GM19395 (cell line): Measurements from ENCODE around the gene ADK.
"Not testable (repeated sequence)": the region's sequence is repeated elsewhere in the genome, so short reads cannot be mapped to it uniquely, and the experiment has no call there.

Experiments used
- ATAC-seq: cut with Tn5 transposase; IDR thresholded peaks from one replicate; pipeline ENCODE4 v1.9.1; 2021; ENCODE audit warnings: mild to moderate bottlenecking, moderate library complexity; ENCODE audit not compliant: unreplicated experiment

ADK gene

DNA sequence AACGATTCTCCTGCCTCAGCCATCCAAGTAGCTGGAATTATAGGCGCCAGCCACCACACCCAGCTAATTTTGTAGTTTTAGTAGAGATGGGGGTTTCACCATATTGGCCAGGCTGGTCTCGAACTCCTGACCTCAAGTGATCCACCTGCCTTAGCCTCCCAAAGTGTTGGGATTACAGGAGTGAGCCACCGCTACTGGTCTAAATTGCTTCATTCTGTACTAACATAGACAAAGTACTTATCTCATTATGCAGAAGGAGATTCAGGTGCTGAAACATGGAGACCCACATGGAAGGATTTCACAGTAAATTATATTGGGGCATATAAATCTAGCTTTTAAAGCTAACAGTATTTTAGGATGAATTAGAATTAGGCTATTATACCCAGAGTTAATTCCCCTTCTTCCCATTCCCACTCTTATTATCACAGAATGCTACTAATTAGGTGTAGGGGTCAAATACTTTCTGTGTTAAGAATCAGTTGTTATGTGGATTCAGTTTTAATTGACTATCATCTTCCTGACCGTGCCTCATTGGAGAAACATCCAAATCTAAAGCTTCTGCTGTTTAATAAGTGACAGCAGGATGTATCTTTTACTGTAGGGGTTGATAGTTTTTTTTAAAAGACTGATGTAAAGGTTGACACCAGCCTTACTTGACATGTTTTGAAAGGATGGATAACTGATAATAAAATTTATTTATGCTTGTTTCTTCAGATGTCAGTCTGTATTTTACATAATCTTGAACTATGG, 27.2 kb downstream of the ADK start:
- no peak for ATAC-seq

DNA sequence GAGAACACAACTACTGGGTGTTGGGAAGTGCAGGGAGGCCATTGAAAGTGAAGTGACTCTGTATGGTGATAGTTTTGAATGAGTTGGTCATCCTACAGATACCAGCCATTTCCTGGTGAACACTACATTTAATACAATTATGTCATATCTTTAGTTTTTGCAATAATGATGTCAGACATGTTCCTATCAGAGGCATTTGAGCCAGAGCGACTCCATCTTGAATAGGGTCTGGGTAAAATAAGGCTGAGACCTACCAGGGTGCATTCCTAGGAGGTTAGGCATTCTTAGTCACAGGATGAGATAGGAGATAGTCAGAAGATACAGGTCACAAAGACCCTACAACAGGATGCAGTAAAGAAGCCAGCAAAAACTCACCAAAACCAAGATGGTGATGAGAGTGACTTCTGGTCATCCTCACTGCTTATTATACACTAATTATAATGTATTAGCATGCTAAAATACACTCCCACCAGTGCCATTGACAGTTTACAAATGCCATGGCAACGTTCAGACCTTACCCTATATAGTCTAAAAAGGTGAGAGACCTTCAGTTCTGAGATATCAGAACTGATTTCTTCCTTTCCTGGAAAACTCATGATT, 28.2 kb downstream of the ADK start:
- no peak for ATAC-seq

- ATAC-seq, result no peak
These were observed 35.7 kb downstream of the ADK start for GRCh38 chr10:74186678-74187077.

DNA sequence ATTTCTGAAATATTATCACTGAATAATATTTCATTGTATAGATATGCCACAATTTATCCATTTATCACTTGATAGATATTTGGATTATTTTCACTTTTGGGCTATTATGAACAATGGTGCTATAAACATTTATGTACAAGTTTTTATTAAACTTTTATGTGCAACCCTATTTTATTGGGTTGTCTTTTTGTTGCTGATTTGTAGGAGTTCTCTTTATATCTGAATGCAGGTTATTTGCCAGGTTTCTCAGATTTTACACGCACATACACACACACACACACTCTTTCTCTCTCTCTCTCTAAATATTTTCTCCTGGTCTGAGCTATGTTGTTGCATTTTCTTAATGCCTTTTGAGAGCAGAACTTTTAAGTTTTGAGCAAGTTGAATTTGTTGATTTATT, 36.2 kb downstream of the ADK start:
- no peak for ATAC-seq

DNA sequence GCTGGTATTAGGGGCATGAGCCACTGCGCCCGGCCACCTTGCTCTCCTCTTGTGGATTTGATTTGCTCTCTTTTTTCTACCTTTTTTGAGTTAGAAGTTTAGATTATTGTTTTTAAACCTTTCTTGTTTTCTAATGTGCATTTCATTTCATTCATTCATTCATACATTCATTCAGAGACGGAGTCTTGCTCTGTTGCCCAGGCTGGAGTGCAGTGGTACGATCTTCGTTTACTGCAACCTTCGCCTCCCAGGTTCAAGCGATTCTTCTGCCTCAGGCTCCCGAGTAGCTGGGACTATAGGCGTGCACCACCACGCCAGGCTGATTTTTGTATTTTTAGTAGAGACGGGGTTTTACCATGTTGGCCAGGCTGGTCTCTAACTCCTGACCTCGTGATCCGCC, 37.6 kb downstream of the ADK start:
- not testable (repeated sequence) for ATAC-seq

- peak; percentile 89 for ATAC-seq
These were observed 39.0 kb downstream of the ADK start for GRCh38 chr10:74189999-74190421.

DNA sequence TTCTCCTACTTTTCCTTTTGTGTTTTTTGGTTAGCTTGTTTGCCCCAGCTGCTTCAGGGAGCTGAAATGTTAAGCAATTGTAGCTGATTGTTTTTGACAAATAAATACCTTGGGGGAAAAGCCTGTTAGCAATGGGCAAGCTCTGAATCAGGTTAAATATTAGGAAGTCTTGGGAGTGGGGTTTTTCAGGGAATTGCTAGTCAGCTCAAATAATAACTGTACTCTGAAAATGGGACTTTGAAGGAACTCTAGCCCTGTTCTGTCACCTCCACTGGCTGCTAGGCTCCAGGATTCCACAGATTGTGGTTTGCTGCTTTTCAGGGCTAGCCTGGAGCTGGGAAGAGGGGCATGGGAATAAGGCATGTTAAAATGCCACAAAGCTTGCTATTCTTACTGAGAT, 39.5 kb downstream of the ADK start:
- no peak for ATAC-seq

GRCh38 chr10:74194545-74194944, 43.5 kb downstream of the ADK start:
- ATAC-seq, result no peak

DNA sequence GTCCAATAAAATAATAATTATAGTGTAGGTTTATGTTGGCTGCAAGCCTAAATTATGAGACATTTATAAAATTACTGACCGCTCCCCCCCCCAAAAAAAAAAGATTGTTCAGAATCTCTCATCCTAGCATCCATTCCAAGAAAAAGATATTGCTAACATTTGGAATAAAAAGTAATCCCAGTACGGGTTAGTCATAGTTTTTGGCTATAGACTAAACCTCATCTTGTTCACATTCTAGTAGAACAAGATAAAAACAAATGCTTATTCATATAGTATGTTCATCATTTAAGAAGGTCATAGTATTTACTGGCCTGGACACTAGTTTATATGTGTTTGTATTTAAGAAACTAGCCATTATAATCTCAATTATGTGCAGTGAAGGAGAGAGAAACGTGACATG, 44.0 kb downstream of the ADK start:
- no peak for ATAC-seq

DNA sequence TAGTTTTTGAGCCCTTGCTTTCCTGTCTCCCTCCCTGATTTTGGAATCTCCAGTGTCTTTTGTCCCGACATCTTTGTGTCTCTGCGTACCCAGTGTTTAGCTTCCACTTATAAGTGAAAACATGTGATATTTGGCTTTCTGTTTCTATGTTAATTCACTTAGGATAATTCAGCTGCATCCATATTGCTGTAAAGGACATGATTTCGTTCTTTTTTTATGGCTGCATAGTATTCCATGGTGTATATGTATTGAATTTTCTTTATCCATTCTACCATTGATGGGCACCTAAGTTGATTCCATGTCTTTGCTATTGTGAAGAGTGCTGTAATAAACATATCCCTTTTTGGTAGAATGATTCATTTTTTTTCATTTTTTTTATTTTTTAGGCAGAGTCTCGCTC, 48.3 kb downstream of the ADK start:
- ATAC-seq, result no peak

DNA sequence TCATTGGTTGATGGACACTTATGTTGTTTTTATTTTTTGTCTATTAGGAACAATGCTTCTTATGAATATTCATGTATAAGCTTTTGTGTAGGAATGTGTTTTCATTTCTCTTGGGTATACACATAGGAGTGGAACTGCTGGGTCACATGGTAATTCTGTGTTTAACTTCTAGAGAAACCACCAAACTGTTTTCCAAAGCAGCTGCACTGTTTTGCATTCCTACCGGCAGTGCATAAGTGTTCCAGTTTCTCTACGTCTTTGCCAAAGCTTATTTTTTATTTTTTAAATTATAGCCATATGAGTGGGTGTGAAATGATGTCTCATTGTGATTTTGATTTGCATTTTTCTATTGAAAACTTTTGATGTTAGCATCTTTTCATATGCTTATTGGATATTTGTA, 51.3 kb downstream of the ADK start:
- ATAC-seq, result no peak

- no peak for ATAC-seq
These were observed 55.7 kb downstream of the ADK start for GRCh38 chr10:74206746-74207145.

- ATAC-seq, result no peak
These were observed 56.9 kb downstream of the ADK start for GRCh38 chr10:74207691-74208480.

GRCh38 chr10:74208997-74209396, 58.0 kb downstream of the ADK start:
- no peak for ATAC-seq

- no peak for ATAC-seq
These were observed 62.0 kb downstream of the ADK start for GRCh38 chr10:74213019-74213418.

GRCh38 chr10:74213571-74214162, 62.6 kb downstream of the ADK start:
- ATAC-seq, result no peak

- ATAC-seq, result not testable (repeated sequence)
These were observed 66.1 kb downstream of the ADK start for GRCh38 chr10:74217110-74217509.

DNA sequence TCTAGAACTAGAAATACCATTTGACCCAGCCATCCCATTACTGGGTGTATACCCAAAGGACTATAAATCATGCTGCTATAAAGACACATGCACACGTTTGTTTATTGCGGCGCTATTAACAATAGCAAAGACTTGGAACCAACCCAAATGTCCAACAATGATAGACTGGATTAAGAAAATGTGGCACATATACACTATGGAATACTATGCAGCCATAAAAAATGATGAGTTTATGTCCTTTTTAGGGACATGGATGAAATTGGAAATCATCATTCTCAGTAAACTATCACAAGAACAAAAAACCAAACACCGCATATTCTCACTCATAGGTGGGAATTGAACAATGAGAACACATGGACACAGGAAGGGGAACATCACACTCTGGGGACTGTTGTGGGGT, 71.4 kb downstream of the ADK start:
- not testable (repeated sequence) for ATAC-seq

DNA sequence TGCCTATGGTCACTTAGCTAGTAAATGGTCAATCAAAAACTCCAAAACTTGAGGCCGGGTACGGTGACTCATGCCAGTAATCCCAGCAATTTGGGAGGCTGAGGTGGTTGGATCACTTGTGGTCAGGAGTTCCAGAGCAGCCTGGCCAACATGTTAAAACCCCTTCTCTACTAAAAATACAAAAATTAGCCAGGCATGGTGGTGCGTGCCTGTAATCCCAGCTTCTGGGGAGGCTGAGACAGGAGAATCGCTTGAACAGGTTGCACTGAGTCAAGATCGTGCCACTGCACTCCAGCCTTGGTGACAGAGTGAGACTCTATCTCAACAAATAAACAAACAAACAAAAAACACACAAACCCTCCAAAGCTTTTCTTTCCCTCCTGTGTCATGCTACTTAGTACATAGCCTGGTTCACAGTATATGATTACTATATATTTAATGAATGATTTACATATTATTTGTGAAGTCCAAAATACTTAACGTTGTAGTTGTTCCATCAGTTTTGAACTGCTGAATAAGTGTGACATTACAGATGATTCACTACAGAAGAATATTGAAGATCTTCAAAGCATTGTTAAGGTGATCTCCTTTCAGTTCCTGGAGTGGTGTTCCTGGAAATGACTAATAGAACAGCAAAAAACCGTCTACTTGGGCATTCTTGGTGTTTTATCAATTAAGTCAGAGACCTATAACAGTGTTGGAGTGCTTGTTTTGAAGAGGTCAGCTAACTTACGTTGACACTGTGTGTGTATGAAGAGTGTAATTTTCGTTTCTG, 72.9 kb downstream of the ADK start:
- no peak for ATAC-seq

GRCh38 chr10:74227697-74228424, 76.8 kb downstream of the ADK start:
- ATAC-seq, result no peak
